Thyroid gland (tissue), 4 donors: ENCODE results near the gene POU2AF2. TPM values are rescaled to one million over a fixed set of nuclear protein-coding genes. Genes with fewer than 3 reads are reported as not detected.
A peak's percentile ranks its signal among the peaks of the same experiment; 100 is the strongest.

Experiments
- DNase-seq, 2 donors: peaks; one replicate each; pipeline ENCODE4 v3.0.0-alpha.2; 2019
- H3K27ac ChIP-seq, 3 donors: fragments of 200-600 bp; sonication (generic); 1 replicate in 2 of 3; 2 replicates in 1 of 3; pipeline ENCODE4 v1.5.1; 2016 to 2019; ENCODE audit warnings: mild to moderate bottlenecking in 1 of 3, moderate library complexity in 1 of 3
- H3K27me3 ChIP-seq: fragments of 200-600 bp; sonication (generic); one replicate; pipeline ENCODE4 v1.5.1; 2019
- H3K36me3 ChIP-seq, 2 donors: fragments of 200-600 bp; sonication (generic); one replicate each; pipeline ENCODE4 v1.5.1; 2016 to 2019
- H3K4me1 ChIP-seq, 2 donors: fragments of 200-600 bp; sonication (generic); one replicate each; pipeline ENCODE4 v1.5.1; 2017 to 2019
- H3K4me3 ChIP-seq, 3 donors: fragments of 200-600 bp; sonication (generic); replicated peaks in 1 of 3; 1 replicate in 2 of 3; 2 replicates in 1 of 3; pipeline ENCODE4 v1.5.1; 2016; ENCODE audit warnings: mild to moderate bottlenecking in 1 of 3
- H3K9me3 ChIP-seq: fragments of 200-600 bp; sonication (generic); one replicate; pipeline ENCODE4 v1.5.1; 2017
- CTCF ChIP-seq, 6 experiments: fragments of 200-600 bp in 3 of 6; fragments of 450-650 bp in 3 of 6; sonication (generic) in 3 of 6; IDR thresholded peaks; one replicate each; pipeline ENCODE4 v1.5.1; 2016 to 2019; ENCODE audit warnings: antibody characterized with exemption in 6 of 6, mild to moderate bottlenecking in 2 of 6, inconsistent platforms in 1 of 6, moderate library complexity in 1 of 6
- POLR2A ChIP-seq, 2 donors: fragments of 450-650 bp; IDR thresholded peaks; one replicate each; pipeline ENCODE4 v1.6.1; 2017; ENCODE audit warnings: antibody characterized with exemption in 2 of 2, mild to moderate bottlenecking in 2 of 2, moderate library complexity in 1 of 2
- WGBS, 2 donors: methylation state at CpG; one replicate each; pipeline ENCODE4 v1.1.5; 2017; 5-methylcytosine and 5-hydroxymethylcytosine counted together
- intact Hi-C: fragments of 100-400 bp; cut with DNase I; formaldehyde crosslinking; loops from one replicate; pipeline ENCODE4 v1.15.1; 2023
- total RNA-seq, 4 donors: library from RNA; depleted of rRNA; stranded (reverse); fragments of >200 nt; gene quantifications; one replicate each; pipeline ENCODE4 v1.2.3, GENCODE V29; 2016

The POU2AF2 gene
- total RNA-seq, 4 donors from 2014 or later: not detected

DNA sequence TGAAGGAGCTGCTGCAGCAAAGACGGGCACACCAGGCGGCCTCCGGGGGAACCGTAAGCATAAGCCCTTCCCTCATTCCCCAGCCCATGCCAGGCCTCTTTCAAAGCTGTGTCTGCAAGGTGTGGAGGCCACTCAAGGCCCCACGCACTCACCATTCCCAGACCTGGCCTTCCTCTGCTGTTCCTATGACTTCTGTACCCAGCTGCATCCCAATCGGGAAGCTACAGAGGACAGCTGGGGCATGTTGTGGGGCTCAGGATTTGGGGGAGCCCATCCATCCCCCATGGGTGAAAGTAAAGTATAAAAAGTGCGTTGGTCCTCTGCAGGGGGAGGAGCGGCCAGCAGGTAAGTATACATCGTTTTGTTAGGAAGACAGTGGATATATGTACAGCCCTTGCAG is 55.0 kb downstream of the POU2AF2 start:
- no peaks in the 10 kb centered on the region for H3K36me3 ChIP-seq
- H3K9me3 ChIP-seq: no peaks in the 10 kb centered on the region
- no peak for TF ChIP-seq POLR2A (IDR thresholded peaks at IDR 0.05)
- TF ChIP-seq CTCF (IDR thresholded peaks at IDR 0.05): no peak
- no peak overlapping the region for H3K4me3 ChIP-seq
- WGBS, 2 donors: 85 to 91% methylated on average over 9 of the region's 9 CpGs
- no peak for DNase-seq
- H3K27me3 ChIP-seq: no peaks in the 10 kb centered on the region
- H3K4me1 ChIP-seq: peaks cover 44 to 49% of the 10 kb centered on the region in 2 donors
- intact Hi-C loops: loop anchor here (5.0 kb wide), 1 partner anchor 117 kb away; no protein-coding TSS in a partner anchor
- H3K27ac ChIP-seq: peak overlapping the region; percentile 90 to 95 (median 91)

- DNase-seq: no peak
- Histone ChIP-seq H3K27me3 (no peaks in the 10 kb centered on the region), H3K27ac (peak overlapping the region; percentile 57 to 91 (median 80)), H3K4me3 (no peak overlapping the region), H3K36me3 (no peaks in the 10 kb centered on the region), H3K4me1 (peaks cover 44 to 49% of the 10 kb centered on the region in 2 donors), H3K9me3 (no peaks in the 10 kb centered on the region)
- 66 to 72% methylated on average over 5 of the region's 5 CpGs for WGBS, 2 donors
- intact Hi-C loops: loop anchor here (5.0 kb wide), 1 partner anchor 116 kb away; no protein-coding TSS in a partner anchor
- no peak for TF ChIP-seq CTCF (IDR thresholded peaks at IDR 0.05)
- no peak for TF ChIP-seq POLR2A (IDR thresholded peaks at IDR 0.05)
Observed at GRCh38 chr11:111301004-111301841, 55.7 kb downstream of the POU2AF2 start.

GRCh38 chr11:111301842-111302118 is 56.3 kb downstream of the POU2AF2 start:
- intact Hi-C loops: loop anchor here (5.0 kb wide), 1 partner anchor 116 kb away; no protein-coding TSS in a partner anchor
- DNase-seq: no peak
- 41 to 51% methylated on average over 3 of the region's 3 CpGs for WGBS, 2 donors
- peaks cover 44 to 46% of the 10 kb centered on the region in 2 donors for H3K4me1 ChIP-seq
- H3K4me3 ChIP-seq: no peak overlapping the region
- no peaks in the 10 kb centered on the region for H3K36me3 ChIP-seq
- TF ChIP-seq POLR2A (IDR thresholded peaks at IDR 0.05) (no peak), CTCF (IDR thresholded peaks at IDR 0.05) (no peak)
- peak overlapping the region; percentile 13 to 91 (median 80) for H3K27ac ChIP-seq
- H3K9me3 ChIP-seq: no peaks in the 10 kb centered on the region
- H3K27me3 ChIP-seq: no peaks in the 10 kb centered on the region

DNA sequence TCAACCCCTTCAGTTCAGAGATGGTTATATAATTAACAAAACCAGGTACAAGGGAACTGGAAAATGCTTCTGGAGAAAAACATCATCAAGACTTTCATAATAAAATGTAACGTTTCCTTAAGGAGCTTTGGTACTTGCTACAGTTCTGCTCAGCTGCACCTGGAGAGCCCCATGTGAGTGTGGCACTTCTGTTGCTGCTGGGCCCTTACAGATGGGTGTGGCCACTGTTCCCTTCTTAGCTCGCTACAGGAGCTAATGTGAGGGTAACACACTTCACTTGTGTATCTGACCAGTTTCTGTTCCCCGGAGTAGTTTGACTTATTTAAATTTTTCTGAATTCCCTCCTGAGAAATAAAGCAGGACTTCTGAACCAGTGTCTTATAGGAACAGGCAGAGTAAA is 56.8 kb downstream of the POU2AF2 start:
- Histone ChIP-seq H3K27me3 (no peaks in the 10 kb centered on the region), H3K9me3 (no peaks in the 10 kb centered on the region), H3K36me3 (no peaks in the 10 kb centered on the region), H3K4me1 (peaks cover 44 to 46% of the 10 kb centered on the region in 2 donors), H3K27ac (peak overlapping the region; percentile 80 to 92 (median 91)), H3K4me3 (no peak overlapping the region)
- 27 to 36% methylated on average over 3 of the region's 3 CpGs for WGBS, 2 donors
- TF ChIP-seq CTCF (IDR thresholded peaks at IDR 0.05) (no peak), POLR2A (IDR thresholded peaks at IDR 0.05) (peak in 1 of 2 donors; percentile 42)
- intact Hi-C loops: loop anchor here (5.0 kb wide), 1 partner anchor 115 kb away; no protein-coding TSS in a partner anchor
- DNase-seq: peak; percentile 93

DNA sequence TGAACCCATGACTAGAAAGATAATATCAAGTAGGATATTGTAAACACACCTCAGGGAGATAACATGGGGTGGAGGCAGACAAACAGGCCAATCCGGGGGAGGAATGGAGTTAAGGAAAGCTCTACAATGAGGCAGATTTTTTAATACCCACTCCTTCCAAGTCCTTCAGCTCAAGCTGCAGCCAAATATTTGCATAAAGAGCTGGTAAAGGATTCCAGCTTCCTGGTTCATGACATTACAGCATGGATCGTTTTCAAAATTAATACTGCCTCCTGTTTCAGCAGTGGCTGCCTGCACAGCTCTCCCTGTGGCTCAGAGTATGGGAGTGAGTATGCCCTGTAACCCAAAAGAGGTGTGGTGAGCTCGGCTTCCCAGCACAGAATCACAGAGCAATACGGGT is 57.9 kb downstream of the POU2AF2 start:
- DNase-seq: peak in 1 of 2 donors; percentile 30
- Histone ChIP-seq H3K27me3 (no peaks in the 10 kb centered on the region), H3K27ac (peak overlapping the region; percentile 80 to 92 (median 91)), H3K36me3 (no peaks in the 10 kb centered on the region), H3K9me3 (no peaks in the 10 kb centered on the region), H3K4me1 (peaks cover 42 to 48% of the 10 kb centered on the region in 2 donors), H3K4me3 (no peak overlapping the region)
- 14 to 30% methylated on average over 4 of the region's 4 CpGs for WGBS, 2 donors
- intact Hi-C loops: loop anchor here (5.0 kb wide), 1 partner anchor 114 kb away; no protein-coding TSS in a partner anchor
- no peak for TF ChIP-seq CTCF (IDR thresholded peaks at IDR 0.05)
- TF ChIP-seq POLR2A (IDR thresholded peaks at IDR 0.05): no peak
